Lower leg skin (tissue), 3 donors: ENCODE measurements around the gene FGF18.

Experiments
- CTCF ChIP-seq, 3 donors: fragments of 450-650 bp; IDR thresholded peaks; one replicate each; pipeline ENCODE4 v1.5.1; 2016; ENCODE audit warnings: antibody characterized with exemption in 3 of 3, mild to moderate bottlenecking in 3 of 3, moderate library complexity in 2 of 3
- POLR2A ChIP-seq, 2 donors: fragments of 450-650 bp; IDR thresholded peaks; one replicate each; pipeline ENCODE4 v1.6.1; 2016 to 2017; ENCODE audit warnings: antibody characterized with exemption in 2 of 2, mild to moderate bottlenecking in 1 of 2, moderate library complexity in 1 of 2

DNA sequence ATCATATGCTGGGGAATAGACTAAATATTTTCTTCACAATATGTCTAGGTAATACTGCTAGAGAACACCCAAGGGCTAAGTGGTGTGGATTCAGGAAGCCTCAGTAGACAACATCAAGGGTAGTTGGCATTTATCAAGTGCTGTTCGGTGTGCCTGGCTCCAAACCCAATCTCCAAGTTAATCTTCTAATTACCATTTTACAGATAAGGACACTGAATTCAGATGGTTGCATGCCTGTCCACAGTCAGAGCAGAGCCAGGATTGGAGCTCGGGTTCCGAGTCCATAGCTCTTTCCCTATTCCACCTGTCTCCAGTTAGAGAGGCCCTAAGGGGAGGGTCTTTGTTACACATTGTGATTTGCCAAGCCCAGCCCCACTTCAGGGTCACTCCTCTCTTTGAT is 58.2 kb downstream of the FGF18 start:
- TF ChIP-seq POLR2A (IDR thresholded peaks at IDR 0.05) = no peak
- no peak for TF ChIP-seq CTCF (IDR thresholded peaks at IDR 0.05)
